C4-2B (cell line): ENCODE data around the gene ARSA.

Experiments
- CTCF ChIP-seq: fragments of 450-650 bp; conservative IDR thresholded peaks from 2 replicates; pipeline ENCODE4 v1.5.1; 2017; ENCODE audit warnings: mild to moderate bottlenecking
- ZFX ChIP-seq: fragments of 450-650 bp; IDR thresholded peaks from 2 replicates; pipeline ENCODE4 v1.6.1; 2017

DNA sequence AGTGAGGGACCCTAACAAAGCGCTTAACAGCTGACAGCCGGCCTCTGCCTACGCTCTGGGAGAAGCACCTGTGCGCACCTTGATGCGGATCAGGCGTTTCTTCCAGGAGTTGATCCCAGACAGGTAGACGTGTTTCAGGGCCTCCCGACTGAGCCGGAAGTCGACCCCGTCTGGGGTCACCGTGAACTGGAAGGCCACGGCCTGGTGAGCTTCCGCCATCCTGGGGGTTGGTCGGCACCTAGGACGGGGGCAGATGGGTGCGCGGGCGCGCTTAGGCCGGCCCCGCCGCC, 50.3 kb downstream of the ARSA start:
- TF ChIP-seq CTCF (no peak), ZFX (no peak)
